Thyroid gland (tissue), 4 donors: Measurements from ENCODE around the gene PTTG1. TPM values are rescaled to one million over a fixed set of nuclear protein-coding genes. Genes with fewer than 3 reads are reported as not detected.

Experiments used
- DNase-seq, 2 donors: peaks; one replicate each; pipeline ENCODE4 v3.0.0-alpha.2; 2019
- H3K27ac ChIP-seq, 3 donors: fragments of 200-600 bp; sonication (generic); 1 replicate in 2 of 3; 2 replicates in 1 of 3; pipeline ENCODE4 v1.5.1; 2016 to 2019; ENCODE audit warnings: mild to moderate bottlenecking in 1 of 3, moderate library complexity in 1 of 3
- H3K27me3 ChIP-seq: fragments of 200-600 bp; sonication (generic); one replicate; pipeline ENCODE4 v1.5.1; 2019
- H3K36me3 ChIP-seq, 2 donors: fragments of 200-600 bp; sonication (generic); one replicate each; pipeline ENCODE4 v1.5.1; 2016 to 2019
- H3K4me1 ChIP-seq, 2 donors: fragments of 200-600 bp; sonication (generic); one replicate each; pipeline ENCODE4 v1.5.1; 2017 to 2019
- H3K4me3 ChIP-seq, 3 donors: fragments of 200-600 bp; sonication (generic); replicated peaks in 1 of 3; 1 replicate in 2 of 3; 2 replicates in 1 of 3; pipeline ENCODE4 v1.5.1; 2016; ENCODE audit warnings: mild to moderate bottlenecking in 1 of 3
- H3K9me3 ChIP-seq: fragments of 200-600 bp; sonication (generic); one replicate; pipeline ENCODE4 v1.5.1; 2017
- CTCF ChIP-seq, 6 experiments: fragments of 200-600 bp in 3 of 6; fragments of 450-650 bp in 3 of 6; sonication (generic) in 3 of 6; IDR thresholded peaks; one replicate each; pipeline ENCODE4 v1.5.1; 2016 to 2019; ENCODE audit warnings: antibody characterized with exemption in 6 of 6, mild to moderate bottlenecking in 2 of 6, inconsistent platforms in 1 of 6, moderate library complexity in 1 of 6
- POLR2A ChIP-seq, 2 donors: fragments of 450-650 bp; IDR thresholded peaks; one replicate each; pipeline ENCODE4 v1.6.1; 2017; ENCODE audit warnings: antibody characterized with exemption in 2 of 2, mild to moderate bottlenecking in 2 of 2, moderate library complexity in 1 of 2
- WGBS, 2 donors: methylation state at CpG; one replicate each; pipeline ENCODE4 v1.1.5; 2017; 5-methylcytosine and 5-hydroxymethylcytosine counted together
- intact Hi-C: fragments of 100-400 bp; cut with DNase I; formaldehyde crosslinking; loops from one replicate; pipeline ENCODE4 v1.15.1; 2023
- total RNA-seq, 4 donors: library from RNA; depleted of rRNA; stranded (reverse); fragments of >200 nt; gene quantifications; one replicate each; pipeline ENCODE4 v1.2.3, GENCODE V29; 2016

Gene PTTG1
- total RNA-seq, 4 donors from 2014 or later = 42.6 to 165 (median 79.4) TPM

GRCh38 chr5:160473681-160474080, 52.0 kb downstream of the PTTG1 start:
- no peaks in the 10 kb centered on the region for H3K27me3 ChIP-seq
- WGBS, 2 donors = 95 to 98% methylated on average over 6 of the region's 6 CpGs
- no peaks in the 10 kb centered on the region for H3K36me3 ChIP-seq
- TF ChIP-seq CTCF (IDR thresholded peaks at IDR 0.05) (no peak), POLR2A (IDR thresholded peaks at IDR 0.05) (no peak)
- peaks cover 9 to 16% of the 10 kb centered on the region in 2 donors for H3K4me1 ChIP-seq
- no peak overlapping the region for H3K27ac ChIP-seq
- no peaks in the 10 kb centered on the region for H3K9me3 ChIP-seq
- DNase-seq = no peak
- intact Hi-C loops = no loop called here
- no peak overlapping the region for H3K4me3 ChIP-seq

GRCh38 chr5:160474084-160474483, 52.4 kb downstream of the PTTG1 start:
- H3K4me3 ChIP-seq = no peak overlapping the region
- WGBS, 2 donors = 93 to 100% methylated on average over 1 of the region's 1 CpG
- no peaks in the 10 kb centered on the region for H3K27me3 ChIP-seq
- H3K4me1 ChIP-seq = peaks cover 9 to 16% of the 10 kb centered on the region in 2 donors
- DNase-seq = no peak
- no peak for TF ChIP-seq POLR2A (IDR thresholded peaks at IDR 0.05)
- TF ChIP-seq CTCF (IDR thresholded peaks at IDR 0.05) = no peak
- intact Hi-C loops = no loop called here
- H3K27ac ChIP-seq = no peak overlapping the region
- H3K9me3 ChIP-seq = no peaks in the 10 kb centered on the region
- H3K36me3 ChIP-seq = no peaks in the 10 kb centered on the region

- H3K9me3 ChIP-seq = no peaks in the 10 kb centered on the region
- H3K4me1 ChIP-seq = peaks cover 9 to 11% of the 10 kb centered on the region in 2 donors
- H3K27me3 ChIP-seq = no peaks in the 10 kb centered on the region
- no peak for DNase-seq
- H3K4me3 ChIP-seq = no peak overlapping the region
- WGBS, 2 donors = 77 to 79% methylated on average over 7 of the region's 7 CpGs
- H3K36me3 ChIP-seq = no peaks in the 10 kb centered on the region
- TF ChIP-seq CTCF (IDR thresholded peaks at IDR 0.05) (no peak), POLR2A (IDR thresholded peaks at IDR 0.05) (no peak)
- intact Hi-C loops = no loop called here
- H3K27ac ChIP-seq = no peak overlapping the region
Observed at GRCh38 chr5:160475864-160476438, 54.3 kb downstream of the PTTG1 start.

GRCh38 chr5:160477266-160477970, 55.8 kb downstream of the PTTG1 start:
- Histone ChIP-seq H3K27ac (no peak overlapping the region), H3K36me3 (no peaks in the 10 kb centered on the region), H3K4me1 (no peaks in the 10 kb centered on the region), H3K27me3 (no peaks in the 10 kb centered on the region), H3K4me3 (no peak overlapping the region), H3K9me3 (no peaks in the 10 kb centered on the region)
- WGBS, 2 donors = 88 to 89% methylated on average over 6 of the region's 6 CpGs
- no peak for TF ChIP-seq POLR2A (IDR thresholded peaks at IDR 0.05)
- no peak for TF ChIP-seq CTCF (IDR thresholded peaks at IDR 0.05)
- intact Hi-C loops = no loop called here
- no peak for DNase-seq

GRCh38 chr5:160478163-160478562, 56.5 kb downstream of the PTTG1 start:
- no peaks in the 10 kb centered on the region for H3K36me3 ChIP-seq
- DNase-seq = no peak
- no peak overlapping the region for H3K4me3 ChIP-seq
- H3K27ac ChIP-seq = no peak overlapping the region
- H3K4me1 ChIP-seq = no peaks in the 10 kb centered on the region
- no peak for TF ChIP-seq CTCF (IDR thresholded peaks at IDR 0.05)
- 81 to 82% methylated on average over 2 of the region's 2 CpGs for WGBS, 2 donors
- H3K27me3 ChIP-seq = no peaks in the 10 kb centered on the region
- no peaks in the 10 kb centered on the region for H3K9me3 ChIP-seq
- intact Hi-C loops = no loop called here
